ENCODE data around the gene PIK3R2.

The PIK3R2 gene

DNA sequence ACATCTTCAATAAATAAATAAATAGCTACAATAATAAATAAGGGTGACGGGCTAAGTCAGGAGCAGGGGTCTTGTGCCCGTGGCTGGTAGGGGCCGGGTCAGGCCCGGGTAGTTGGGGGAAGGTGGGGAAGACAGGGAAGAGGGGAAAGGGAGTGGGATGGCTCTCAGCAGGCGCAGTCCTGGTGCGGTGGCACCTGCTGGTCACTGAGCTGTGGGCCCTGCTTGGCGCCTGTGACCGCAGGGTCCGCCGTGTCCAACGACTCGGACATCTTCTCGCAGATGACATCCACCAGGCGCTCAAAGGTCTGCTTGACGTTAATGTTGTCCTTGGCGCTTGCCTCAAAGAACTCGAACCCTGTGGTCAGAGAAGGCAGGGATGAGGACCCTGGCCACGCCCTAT, 44.3 kb downstream of the PIK3R2 start:
- Histone ChIP-seq H3K4me3 (ENCODE audit: low read depth, low read length) (no peak overlapping the region), H3K4me2 (ENCODE audit: low read length) (no peak overlapping the region), H3K9me3 (ENCODE audit: control insufficient read depth, low read length) (no peaks in the 10 kb centered on the region), H3K4me1 (peaks cover 5% of the 10 kb centered on the region), H2AFZ (no peak overlapping the region), H3K36me3 (ENCODE audit: control insufficient read depth, insufficient read depth, low read length) (no peaks in the 10 kb centered on the region), H3K27ac (no peak overlapping the region), H3K27me3 (ENCODE audit: control insufficient read depth, insufficient read depth, low read length) (no peaks in the 10 kb centered on the region), H3K79me2 (no peaks in the 10 kb centered on the region), H3K9ac (no peak overlapping the region)
- TF ChIP-seq, protein P1, sequence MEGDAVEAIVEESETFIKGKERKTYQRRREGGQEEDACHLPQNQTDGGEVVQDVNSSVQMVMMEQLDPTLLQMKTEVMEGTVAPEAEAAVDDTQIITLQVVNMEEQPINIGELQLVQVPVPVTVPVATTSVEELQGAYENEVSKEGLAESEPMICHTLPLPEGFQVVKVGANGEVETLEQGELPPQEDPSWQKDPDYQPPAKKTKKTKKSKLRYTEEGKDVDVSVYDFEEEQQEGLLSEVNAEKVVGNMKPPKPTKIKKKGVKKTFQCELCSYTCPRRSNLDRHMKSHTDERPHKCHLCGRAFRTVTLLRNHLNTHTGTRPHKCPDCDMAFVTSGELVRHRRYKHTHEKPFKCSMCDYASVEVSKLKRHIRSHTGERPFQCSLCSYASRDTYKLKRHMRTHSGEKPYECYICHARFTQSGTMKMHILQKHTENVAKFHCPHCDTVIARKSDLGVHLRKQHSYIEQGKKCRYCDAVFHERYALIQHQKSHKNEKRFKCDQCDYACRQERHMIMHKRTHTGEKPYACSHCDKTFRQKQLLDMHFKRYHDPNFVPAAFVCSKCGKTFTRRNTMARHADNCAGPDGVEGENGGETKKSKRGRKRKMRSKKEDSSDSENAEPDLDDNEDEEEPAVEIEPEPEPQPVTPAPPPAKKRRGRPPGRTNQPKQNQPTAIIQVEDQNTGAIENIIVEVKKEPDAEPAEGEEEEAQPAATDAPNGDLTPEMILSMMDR (IDR thresholded peaks at IDR 0.05) = no peak

DNA sequence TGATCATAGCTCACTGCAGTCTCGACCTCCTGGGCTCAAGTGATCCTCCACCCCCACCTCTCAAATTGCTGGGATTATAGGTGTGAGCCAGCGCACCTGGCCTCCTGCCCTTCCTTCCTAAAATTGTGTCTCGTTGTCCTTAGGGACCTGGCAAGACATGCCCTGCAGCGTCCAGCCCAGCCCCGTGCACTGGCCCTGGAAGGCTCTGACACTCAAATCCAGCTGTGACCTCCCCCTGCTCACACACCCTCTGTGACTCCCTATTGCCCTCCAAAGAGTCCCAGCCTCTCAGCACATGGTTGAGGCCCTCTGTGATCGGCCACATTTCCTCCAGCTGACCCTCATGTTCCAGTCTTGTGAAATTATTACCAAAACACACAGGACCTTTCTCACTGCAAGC, 45.0 kb downstream of the PIK3R2 start:
- Histone ChIP-seq H3K4me3 (ENCODE audit: low read depth, low read length) (no peak overlapping the region), H3K79me2 (no peaks in the 10 kb centered on the region), H2AFZ (no peak overlapping the region), H3K36me3 (ENCODE audit: control insufficient read depth, insufficient read depth, low read length) (no peaks in the 10 kb centered on the region), H3K27me3 (ENCODE audit: control insufficient read depth, insufficient read depth, low read length) (no peaks in the 10 kb centered on the region), H3K9me3 (ENCODE audit: control insufficient read depth, low read length) (no peaks in the 10 kb centered on the region), H3K9ac (no peak overlapping the region), H3K4me2 (ENCODE audit: low read length) (no peak overlapping the region), H3K4me1 (peaks cover 5% of the 10 kb centered on the region), H3K27ac (no peak overlapping the region)
- TF ChIP-seq, protein P1 (IDR thresholded peaks at IDR 0.05) = no peak

DNA sequence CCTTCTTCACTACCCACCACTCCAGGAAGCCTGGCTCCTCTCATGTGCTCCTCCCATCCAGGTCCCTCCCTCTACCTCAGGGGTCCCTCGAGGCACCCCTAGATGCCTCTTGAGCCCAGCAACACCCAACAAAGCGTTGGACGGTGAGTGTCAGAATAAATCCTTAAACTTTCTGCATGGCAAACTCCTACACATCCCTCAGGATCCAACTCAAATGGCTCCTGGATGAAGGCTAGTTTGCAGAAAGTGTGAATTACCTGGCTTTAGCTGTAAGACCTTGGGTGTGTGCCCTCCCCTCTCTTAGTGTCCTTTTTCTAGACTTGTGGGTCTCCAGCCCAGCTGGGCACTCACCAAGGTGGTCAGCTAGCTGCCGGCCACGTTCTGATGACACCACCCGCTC, 45.4 kb downstream of the PIK3R2 start:
- peaks cover 7% of the 10 kb centered on the region for H3K4me1 ChIP-seq
- no peak overlapping the region for H3K4me2 ChIP-seq (ENCODE audit: low read length)
- no peak overlapping the region for H3K9ac ChIP-seq
- no peak overlapping the region for H2AFZ ChIP-seq
- H3K4me3 ChIP-seq (ENCODE audit: low read depth, low read length) = no peak overlapping the region
- no peak overlapping the region for H3K27ac ChIP-seq
- TF ChIP-seq, protein P1 (IDR thresholded peaks at IDR 0.05) = no peak
- H3K9me3 ChIP-seq (ENCODE audit: control insufficient read depth, low read length) = no peaks in the 10 kb centered on the region
- H3K27me3 ChIP-seq (ENCODE audit: control insufficient read depth, insufficient read depth, low read length) = no peaks in the 10 kb centered on the region
- no peaks in the 10 kb centered on the region for H3K36me3 ChIP-seq (ENCODE audit: control insufficient read depth, insufficient read depth, low read length)
- peaks cover 4% of the 10 kb centered on the region for H3K79me2 ChIP-seq

DNA sequence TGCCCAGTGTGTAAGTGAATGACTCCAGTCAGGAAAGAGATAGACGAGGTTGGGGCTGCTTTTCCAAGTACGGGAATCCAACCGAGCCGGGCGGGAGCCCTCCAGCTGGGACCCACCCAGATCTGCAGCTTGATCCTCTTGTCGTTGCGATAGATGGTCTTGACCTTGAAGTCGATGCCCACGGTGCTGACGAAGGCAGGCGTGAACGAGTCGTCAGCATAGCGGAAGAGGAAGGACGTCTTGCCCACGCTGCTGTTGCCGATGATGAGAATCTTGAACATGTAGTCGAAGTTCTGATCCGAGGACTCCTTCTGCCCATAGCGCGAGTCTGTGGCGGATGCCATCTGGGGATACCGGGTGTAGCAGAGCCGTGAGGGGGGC, 49.4 kb downstream of the PIK3R2 start:
- Histone ChIP-seq H3K4me3 (ENCODE audit: low read depth, low read length) (peak overlapping the region; percentile 97), H2AFZ (no peak overlapping the region), H3K27me3 (ENCODE audit: control insufficient read depth, insufficient read depth, low read length) (no peaks in the 10 kb centered on the region), H3K4me1 (peaks cover 2% of the 10 kb centered on the region), H3K4me2 (ENCODE audit: low read length) (no peak overlapping the region), H3K79me2 (peaks cover 8% of the 10 kb centered on the region), H3K9ac (no peak overlapping the region), H3K9me3 (ENCODE audit: control insufficient read depth, low read length) (no peaks in the 10 kb centered on the region), H3K27ac (no peak overlapping the region), H3K36me3 (ENCODE audit: control insufficient read depth, insufficient read depth, low read length) (no peaks in the 10 kb centered on the region)
- TF ChIP-seq, protein P1 (IDR thresholded peaks at IDR 0.05) = no peak

DNA sequence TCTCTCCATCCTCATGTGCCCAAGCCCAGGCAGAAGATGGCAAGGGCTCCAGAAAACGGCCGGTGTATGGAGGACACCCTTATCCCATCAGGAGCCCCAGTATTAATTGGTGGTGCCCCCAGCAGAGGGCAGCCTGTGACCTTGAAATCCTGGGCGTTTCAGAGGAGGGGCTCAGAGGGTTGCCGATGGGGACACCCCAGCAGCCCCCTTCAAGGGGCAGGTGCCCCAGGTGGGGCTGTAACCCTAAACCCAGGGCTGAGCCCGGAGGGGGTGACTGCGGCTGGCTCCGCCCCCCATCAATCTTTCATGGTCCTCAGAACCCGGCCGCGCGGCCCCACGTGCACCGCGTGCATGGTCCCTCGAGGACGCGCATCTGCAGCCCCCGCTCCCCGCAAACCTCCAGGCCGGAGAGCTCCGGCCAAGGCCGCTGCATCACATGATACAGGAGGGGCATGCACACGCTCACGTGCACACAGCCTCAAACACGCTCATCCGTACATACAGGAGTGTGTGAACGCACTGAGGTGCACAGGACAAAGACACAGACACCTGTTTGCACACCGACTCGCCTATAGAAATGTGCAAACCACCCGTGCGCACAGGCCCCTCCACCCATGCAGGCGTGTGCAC, 49.9 kb downstream of the PIK3R2 start:
- H3K9ac ChIP-seq = no peak overlapping the region
- H3K79me2 ChIP-seq = peaks cover 8% of the 10 kb centered on the region
- H3K4me2 ChIP-seq (ENCODE audit: low read length) = peak overlapping the region; percentile 97
- H3K27me3 ChIP-seq (ENCODE audit: control insufficient read depth, insufficient read depth, low read length) = no peaks in the 10 kb centered on the region
- TF ChIP-seq, protein P1 (IDR thresholded peaks at IDR 0.05) = peak; percentile 11
- H3K4me3 ChIP-seq (ENCODE audit: low read depth, low read length) = peak overlapping the region; percentile 97
- H3K4me1 ChIP-seq = peaks cover 2% of the 10 kb centered on the region
- no peaks in the 10 kb centered on the region for H3K36me3 ChIP-seq (ENCODE audit: control insufficient read depth, insufficient read depth, low read length)
- no peaks in the 10 kb centered on the region for H3K9me3 ChIP-seq (ENCODE audit: control insufficient read depth, low read length)
- no peak overlapping the region for H3K27ac ChIP-seq
- no peak overlapping the region for H2AFZ ChIP-seq

Measured in parathyroid adenoma (tissue), 2 donors.